HFF-Myc (cell line): ENCODE data around the gene PDE4D.

Source experiments
- DNase-seq: peaks from one replicate; pipeline ENCODE4 v3.0.0-alpha.2; 2011; ENCODE audit warnings: low read depth; ENCODE audit errors: extremely low read depth
- H3K4me3 ChIP-seq: replicated peaks from 2 replicates; pipeline ENCODE4 v1.5.1; 2011; ENCODE audit warnings: low read depth, mild to moderate bottlenecking, control low read depth, low read length
- CTCF ChIP-seq: IDR thresholded peaks from 2 replicates; pipeline ENCODE4 v1.5.1; 2012; ENCODE audit warnings: mild to moderate bottlenecking, low read depth, low read length, control low read depth; ENCODE audit errors: missing control alignments

PDE4D gene

DNA sequence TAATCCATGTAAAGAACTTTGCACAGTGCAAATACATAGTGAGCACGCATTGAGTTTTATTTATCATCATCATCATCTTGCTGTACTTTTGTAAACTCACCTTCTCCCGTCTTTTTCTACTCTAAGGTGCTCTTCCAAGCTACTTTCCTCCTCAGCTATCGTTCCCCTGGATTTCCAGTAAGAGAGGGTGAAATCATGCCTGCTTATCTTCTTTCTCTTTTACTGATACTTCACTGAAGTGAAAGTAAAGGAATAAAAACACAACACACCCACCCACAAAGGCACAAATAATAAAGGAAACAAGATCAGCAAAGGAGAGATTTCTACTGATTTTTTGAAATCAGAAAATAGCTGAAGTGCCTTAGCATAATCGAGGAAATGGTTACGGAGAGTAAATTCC is 800.8 kb downstream of the PDE4D start:
- DNase-seq, result no peak
- TF ChIP-seq CTCF, result no peak
- H3K4me3 ChIP-seq, result no peak overlapping the region

DNA sequence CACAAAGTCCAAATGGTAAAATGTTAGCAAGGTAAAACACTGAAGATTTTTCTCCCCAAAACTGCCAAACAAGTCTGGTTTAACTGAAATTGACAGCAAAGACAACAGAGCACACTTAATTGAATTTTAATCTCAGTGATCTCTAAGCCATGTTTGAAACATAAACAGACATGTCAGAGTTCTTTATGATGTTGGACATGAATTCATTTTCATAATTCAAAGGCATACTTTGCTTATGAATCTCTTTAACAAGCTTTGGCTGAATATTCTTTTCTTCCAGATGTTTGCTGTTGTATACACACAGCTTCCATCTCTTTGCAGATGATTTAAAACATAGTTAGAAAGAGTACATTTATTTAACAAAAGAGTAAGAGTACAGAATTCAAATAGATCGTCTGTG is 801.6 kb downstream of the PDE4D start:
- H3K4me3 ChIP-seq, result no peak overlapping the region
- TF ChIP-seq CTCF, result no peak
- no peak for DNase-seq

GRCh38 chr5:59090323-59090722 is 803.2 kb downstream of the PDE4D start:
- TF ChIP-seq CTCF, result no peak
- no peak for DNase-seq
- H3K4me3 ChIP-seq, result no peak overlapping the region

DNA sequence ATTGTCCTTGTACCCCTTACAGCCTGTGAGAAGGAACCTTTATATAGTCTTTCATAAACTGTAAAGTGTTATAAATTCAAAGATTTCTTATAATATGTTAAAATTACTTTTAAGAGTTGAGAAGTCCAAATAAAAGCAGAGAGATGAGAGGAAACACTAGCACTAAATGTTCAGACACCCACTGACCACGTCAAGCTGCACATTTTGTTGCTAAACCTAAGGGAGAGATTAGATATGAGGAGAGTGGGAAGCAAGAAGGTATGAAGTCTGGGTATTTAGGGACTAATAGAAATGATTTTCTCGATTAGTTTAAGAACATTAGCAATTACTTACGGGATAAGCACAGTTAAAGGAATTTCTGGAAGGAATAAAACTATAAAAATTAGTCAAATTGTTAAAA is 803.8 kb downstream of the PDE4D start:
- no peak overlapping the region for H3K4me3 ChIP-seq
- no peak for TF ChIP-seq CTCF
- DNase-seq, result no peak

DNA sequence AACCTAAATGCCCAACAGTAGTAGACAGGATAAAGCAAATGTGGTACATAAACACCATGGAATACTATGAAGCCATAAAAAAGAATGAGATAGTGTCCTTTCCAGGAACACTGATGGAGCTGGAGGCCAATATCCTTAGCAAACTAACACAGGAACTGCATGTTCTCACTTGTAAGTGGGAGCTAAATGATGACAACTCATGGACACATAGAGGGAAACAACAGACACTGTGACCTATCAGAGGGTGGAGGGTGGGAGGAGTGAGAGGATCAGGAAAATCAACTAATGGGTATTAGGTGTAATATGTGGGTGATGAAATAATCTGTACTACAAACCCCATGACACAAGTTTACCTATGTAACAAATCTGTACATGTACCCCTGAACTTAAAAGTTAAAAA is 805.0 kb downstream of the PDE4D start:
- no peak overlapping the region for H3K4me3 ChIP-seq
- DNase-seq, result no peak

DNA sequence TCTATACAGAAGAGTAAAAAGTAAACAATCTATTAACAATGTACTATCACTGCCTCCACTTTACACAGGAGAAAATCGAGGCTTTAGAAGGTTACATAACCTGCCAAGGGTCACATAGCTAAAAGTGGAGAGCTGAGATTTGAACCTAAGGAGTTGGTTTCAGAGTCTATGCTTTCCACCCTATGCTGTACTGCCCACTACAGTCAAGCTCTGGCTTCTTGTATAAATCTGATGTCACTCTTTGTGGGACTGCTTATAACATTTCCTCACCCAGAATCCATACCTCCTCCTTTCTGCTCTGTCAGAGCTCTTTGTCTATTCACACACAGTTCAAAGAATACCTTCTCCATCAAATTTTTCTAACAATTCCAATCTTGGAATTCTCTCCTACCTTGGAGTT is 807.5 kb downstream of the PDE4D start:
- TF ChIP-seq CTCF, result no peak
- no peak overlapping the region for H3K4me3 ChIP-seq
- DNase-seq, result no peak

More for the DNA sequence above, 805.0 kb downstream of the PDE4D start:
- no peak for TF ChIP-seq CTCF

DNA sequence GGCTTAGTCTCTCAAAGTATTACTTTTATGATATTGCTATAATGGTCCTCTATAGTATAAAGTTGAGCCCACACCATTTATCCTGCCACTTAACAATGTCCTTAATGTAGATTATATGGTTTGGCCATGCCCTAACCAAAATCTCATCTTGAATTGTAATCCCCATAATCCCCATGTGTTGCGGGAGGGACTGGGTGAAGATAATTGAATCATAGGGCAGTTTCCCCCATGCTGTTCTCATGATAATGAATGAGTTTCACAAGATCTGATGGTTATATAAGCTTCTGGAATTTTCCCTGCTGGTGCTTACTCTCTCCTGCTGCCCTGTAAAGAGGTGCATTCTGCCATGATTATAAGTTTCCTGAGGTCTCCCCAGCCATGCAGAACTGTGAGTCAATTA is 811.8 kb downstream of the PDE4D start:
- no peak for DNase-seq
- no peak overlapping the region for H3K4me3 ChIP-seq
- no peak for TF ChIP-seq CTCF
